OCI-LY3 (cell line): ENCODE measurements around the gene CYP39A1.

Source experiments
- EZH2phosphoT487 ChIP-seq: fragments of 200-600 bp; shearing (Covaris generic); IDR thresholded peaks from 2 replicates; pipeline ENCODE4 v1.6.1; 2018; ENCODE audit warnings: antibody characterized with exemption, mixed run types, low read depth
- TF ChIP-seq, protein P1 (sequence below): fragments of 200-600, 300-600 bp; sonication (generic); IDR thresholded peaks from 2 replicates; pipeline ENCODE4 v1.5.1; 2014; ENCODE audit warnings: antibody characterized with exemption, low read length, low read depth

DNA sequence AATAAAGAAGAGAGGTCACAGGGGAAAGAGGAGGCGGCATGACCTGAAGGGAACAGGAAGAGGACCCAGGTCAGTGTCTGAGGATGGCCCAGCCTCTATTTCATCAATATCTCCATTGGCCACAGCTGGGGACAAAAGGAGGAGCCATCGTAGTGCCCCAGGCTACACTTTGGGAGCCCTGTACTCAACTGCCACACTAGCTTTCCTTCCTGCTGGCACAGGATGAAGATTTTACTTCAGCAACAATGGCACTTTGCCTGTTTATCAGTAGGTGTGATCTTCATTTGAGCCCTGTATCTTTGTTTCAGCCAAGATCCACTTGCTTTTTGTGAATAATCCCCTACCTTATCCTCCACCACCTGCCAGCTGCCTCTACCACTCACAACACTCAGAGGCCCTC lies 126.0 kb downstream of the CYP39A1 start:
- TF ChIP-seq, protein P1, sequence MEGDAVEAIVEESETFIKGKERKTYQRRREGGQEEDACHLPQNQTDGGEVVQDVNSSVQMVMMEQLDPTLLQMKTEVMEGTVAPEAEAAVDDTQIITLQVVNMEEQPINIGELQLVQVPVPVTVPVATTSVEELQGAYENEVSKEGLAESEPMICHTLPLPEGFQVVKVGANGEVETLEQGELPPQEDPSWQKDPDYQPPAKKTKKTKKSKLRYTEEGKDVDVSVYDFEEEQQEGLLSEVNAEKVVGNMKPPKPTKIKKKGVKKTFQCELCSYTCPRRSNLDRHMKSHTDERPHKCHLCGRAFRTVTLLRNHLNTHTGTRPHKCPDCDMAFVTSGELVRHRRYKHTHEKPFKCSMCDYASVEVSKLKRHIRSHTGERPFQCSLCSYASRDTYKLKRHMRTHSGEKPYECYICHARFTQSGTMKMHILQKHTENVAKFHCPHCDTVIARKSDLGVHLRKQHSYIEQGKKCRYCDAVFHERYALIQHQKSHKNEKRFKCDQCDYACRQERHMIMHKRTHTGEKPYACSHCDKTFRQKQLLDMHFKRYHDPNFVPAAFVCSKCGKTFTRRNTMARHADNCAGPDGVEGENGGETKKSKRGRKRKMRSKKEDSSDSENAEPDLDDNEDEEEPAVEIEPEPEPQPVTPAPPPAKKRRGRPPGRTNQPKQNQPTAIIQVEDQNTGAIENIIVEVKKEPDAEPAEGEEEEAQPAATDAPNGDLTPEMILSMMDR, result no peak
- TF ChIP-seq EZH2phosphoT487, result no peak
